ENCODE measurements around the gene CATSPERB. TPM values are rescaled to one million over a fixed set of nuclear protein-coding genes. Genes with fewer than 3 reads are reported as not detected.
A peak's percentile ranks its signal among the peaks of the same experiment; 100 is the strongest.
"Not testable (repeated sequence)": the region's sequence is repeated elsewhere in the genome, so short reads cannot be mapped to it uniquely, and the experiment has no call there.

The CATSPERB gene
- total RNA-seq, 1 experiment from 2014 or later = not detected

GRCh38 chr14:91674911-91675310 lies 57.0 kb downstream of the CATSPERB start:
- DNase-seq (ENCODE audit: low read depth) = no peak

- no peak for DNase-seq (ENCODE audit: low read depth)
Observed at GRCh38 chr14:91669867-91670266, 62.0 kb downstream of the CATSPERB start.

- not testable (repeated sequence) for DNase-seq (ENCODE audit: low read depth)
Observed at GRCh38 chr14:91667101-91667500, 64.8 kb downstream of the CATSPERB start.

GRCh38 chr14:91660790-91661189 lies 71.1 kb downstream of the CATSPERB start:
- DNase-seq (ENCODE audit: low read depth) = no peak

GRCh38 chr14:91654836-91655235 lies 77.0 kb downstream of the CATSPERB start:
- DNase-seq (ENCODE audit: low read depth) = no peak

- no peak for DNase-seq (ENCODE audit: low read depth)
Observed at GRCh38 chr14:91653451-91653850, 78.4 kb downstream of the CATSPERB start.

GRCh38 chr14:91649930-91650329 lies 82.0 kb downstream of the CATSPERB start:
- no peak for DNase-seq (ENCODE audit: low read depth)

- DNase-seq (ENCODE audit: low read depth) = no peak
Observed at GRCh38 chr14:91647856-91648255, 84.0 kb downstream of the CATSPERB start.

GRCh38 chr14:91636604-91637003 lies 95.3 kb downstream of the CATSPERB start:
- peak; percentile 55 for DNase-seq (ENCODE audit: low read depth)

GRCh38 chr14:91624757-91625156 lies 107.1 kb downstream of the CATSPERB start:
- no peak for DNase-seq (ENCODE audit: low read depth)

GRCh38 chr14:91614187-91614586 lies 117.7 kb downstream of the CATSPERB start:
- peak; percentile 32 for DNase-seq (ENCODE audit: low read depth)

- DNase-seq (ENCODE audit: low read depth) = no peak
Observed at GRCh38 chr14:91613459-91614112, 118.3 kb downstream of the CATSPERB start.

- no peak for DNase-seq (ENCODE audit: low read depth)
Observed at GRCh38 chr14:91611528-91611927, 120.4 kb downstream of the CATSPERB start.

- DNase-seq (ENCODE audit: low read depth) = no peak
Observed at GRCh38 chr14:91609161-91609560, 122.7 kb downstream of the CATSPERB start.

- no peak for DNase-seq (ENCODE audit: low read depth)
Observed at GRCh38 chr14:91607322-91608047, 124.4 kb downstream of the CATSPERB start.

GRCh38 chr14:91606851-91607250 lies 125.0 kb downstream of the CATSPERB start:
- no peak for DNase-seq (ENCODE audit: low read depth)

GRCh38 chr14:91604611-91605010 lies 127.3 kb downstream of the CATSPERB start:
- peak; percentile 36 for DNase-seq (ENCODE audit: low read depth)

- no peak for DNase-seq (ENCODE audit: low read depth)
Observed at GRCh38 chr14:91599994-91600393, 131.9 kb downstream of the CATSPERB start.

GRCh38 chr14:91595736-91596135 lies 136.2 kb downstream of the CATSPERB start:
- DNase-seq (ENCODE audit: low read depth) = no peak

GRCh38 chr14:91593957-91594356 lies 137.9 kb downstream of the CATSPERB start:
- not testable (repeated sequence) for DNase-seq (ENCODE audit: low read depth)

GRCh38 chr14:91586410-91586809 lies 145.5 kb downstream of the CATSPERB start:
- no peak for DNase-seq (ENCODE audit: low read depth)

GRCh38 chr14:91585856-91586255 lies 146.0 kb downstream of the CATSPERB start:
- DNase-seq (ENCODE audit: low read depth) = no peak

- no peak for DNase-seq (ENCODE audit: low read depth)
Observed at GRCh38 chr14:91582761-91583160, 149.1 kb downstream of the CATSPERB start.
